HL-60 (cell line): Measurements from ENCODE around the gene CRIM1.

Source experiments
- DNase-seq, 2 experiments: peaks; one replicate each; pipeline ENCODE4 v3.0.0-alpha.2; 2010 to 2020; ENCODE audit warnings: low read depth in 1 of 2, low spot score in 1 of 2
- H3K27ac ChIP-seq: fragments of 250-450 bp; sonication (Bioruptor Pico); replicated peaks from 2 replicates; pipeline ENCODE4 v1.5.1; 2020; ENCODE audit warnings: mild to moderate bottlenecking, moderate library complexity
- H3K27me3 ChIP-seq: fragments of 250-450 bp; sonication (Bioruptor Pico); 2 replicates; pipeline ENCODE4 v1.5.1; 2021; ENCODE audit warnings: mild to moderate bottlenecking, moderate library complexity; ENCODE audit not compliant: insufficient read depth, poor library complexity, severe bottlenecking
- H3K4me3 ChIP-seq: replicated peaks from 2 replicates; pipeline ENCODE4 v1.5.1; 2011; ENCODE audit warnings: mild to moderate bottlenecking, control low read depth, low read length; ENCODE audit not compliant: insufficient read depth
- GABPA ChIP-seq: IDR thresholded peaks from 2 replicates; pipeline ENCODE4 v1.6.1; 2012; ENCODE audit warnings: low read depth
- POLR2AphosphoS5 ChIP-seq: IDR thresholded peaks from 2 replicates; pipeline ENCODE4 v1.6.1; 2012; ENCODE audit warnings: low read depth
- SPI1 ChIP-seq: IDR thresholded peaks from 2 replicates; pipeline ENCODE4 v1.6.1; 2012; ENCODE audit warnings: low read depth, mild to moderate bottlenecking, borderline replicate concordance
- TF ChIP-seq, protein P1 (sequence below): IDR thresholded peaks from 2 replicates; pipeline ENCODE4 v1.6.1; 2012; ENCODE audit warnings: low read depth; ENCODE audit not compliant: insufficient replicate concordance
- TF ChIP-seq, protein P2 (sequence below): IDR thresholded peaks from one replicate; pipeline ENCODE4 v1.5.1; 2011; ENCODE audit warnings: low read length, control low read depth, inconsistent platforms; ENCODE audit not compliant: insufficient read depth

The CRIM1 gene

DNA sequence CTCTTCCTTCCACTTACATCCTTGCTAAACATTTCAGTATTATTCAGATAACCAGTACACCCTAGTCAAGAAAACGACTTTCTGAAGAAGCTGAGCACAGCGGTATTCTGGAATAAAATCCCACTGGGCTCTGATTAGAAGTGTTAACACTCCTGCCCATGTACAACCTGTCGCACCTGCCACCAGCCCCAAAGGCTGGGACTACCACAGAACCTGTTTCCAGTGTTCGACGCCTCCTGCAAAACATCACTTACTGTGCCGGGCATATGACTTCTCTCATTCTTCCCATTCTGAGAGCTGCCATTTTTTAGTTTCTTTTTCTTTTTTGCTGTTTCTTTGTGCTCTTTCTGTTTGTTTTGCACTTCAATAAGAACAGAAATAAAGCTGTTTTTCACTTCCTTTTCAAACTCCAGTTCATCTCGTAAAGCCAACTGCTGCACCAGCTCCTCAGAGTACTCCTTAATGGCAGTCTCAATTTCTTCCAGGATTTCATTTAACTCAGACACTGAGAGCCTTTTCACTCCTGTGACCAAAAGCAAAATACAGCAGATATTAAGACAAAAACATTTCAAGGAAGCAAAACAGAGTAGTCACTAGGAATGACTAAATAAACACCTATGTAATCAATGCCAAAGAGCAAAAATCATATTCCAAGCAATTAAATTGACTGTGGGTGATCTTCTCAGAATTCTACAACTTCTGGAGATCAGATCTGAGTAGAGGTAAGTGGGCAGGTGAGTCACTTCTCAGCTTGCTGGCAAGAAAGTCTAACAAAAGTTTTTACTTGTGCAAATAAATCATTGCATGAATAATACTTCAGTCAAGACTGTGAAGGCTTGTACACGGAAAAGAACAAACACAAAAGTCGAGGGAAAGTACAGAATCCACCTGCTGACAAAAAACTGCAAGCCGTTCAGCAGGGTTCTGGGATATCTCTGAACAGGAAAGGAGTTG is 223.0 kb downstream of the CRIM1 start:
- H3K27me3 ChIP-seq: no peaks in the 10 kb centered on the region
- no peak for DNase-seq
- H3K4me3 ChIP-seq: no peak overlapping the region
- TF ChIP-seq, protein P1, sequence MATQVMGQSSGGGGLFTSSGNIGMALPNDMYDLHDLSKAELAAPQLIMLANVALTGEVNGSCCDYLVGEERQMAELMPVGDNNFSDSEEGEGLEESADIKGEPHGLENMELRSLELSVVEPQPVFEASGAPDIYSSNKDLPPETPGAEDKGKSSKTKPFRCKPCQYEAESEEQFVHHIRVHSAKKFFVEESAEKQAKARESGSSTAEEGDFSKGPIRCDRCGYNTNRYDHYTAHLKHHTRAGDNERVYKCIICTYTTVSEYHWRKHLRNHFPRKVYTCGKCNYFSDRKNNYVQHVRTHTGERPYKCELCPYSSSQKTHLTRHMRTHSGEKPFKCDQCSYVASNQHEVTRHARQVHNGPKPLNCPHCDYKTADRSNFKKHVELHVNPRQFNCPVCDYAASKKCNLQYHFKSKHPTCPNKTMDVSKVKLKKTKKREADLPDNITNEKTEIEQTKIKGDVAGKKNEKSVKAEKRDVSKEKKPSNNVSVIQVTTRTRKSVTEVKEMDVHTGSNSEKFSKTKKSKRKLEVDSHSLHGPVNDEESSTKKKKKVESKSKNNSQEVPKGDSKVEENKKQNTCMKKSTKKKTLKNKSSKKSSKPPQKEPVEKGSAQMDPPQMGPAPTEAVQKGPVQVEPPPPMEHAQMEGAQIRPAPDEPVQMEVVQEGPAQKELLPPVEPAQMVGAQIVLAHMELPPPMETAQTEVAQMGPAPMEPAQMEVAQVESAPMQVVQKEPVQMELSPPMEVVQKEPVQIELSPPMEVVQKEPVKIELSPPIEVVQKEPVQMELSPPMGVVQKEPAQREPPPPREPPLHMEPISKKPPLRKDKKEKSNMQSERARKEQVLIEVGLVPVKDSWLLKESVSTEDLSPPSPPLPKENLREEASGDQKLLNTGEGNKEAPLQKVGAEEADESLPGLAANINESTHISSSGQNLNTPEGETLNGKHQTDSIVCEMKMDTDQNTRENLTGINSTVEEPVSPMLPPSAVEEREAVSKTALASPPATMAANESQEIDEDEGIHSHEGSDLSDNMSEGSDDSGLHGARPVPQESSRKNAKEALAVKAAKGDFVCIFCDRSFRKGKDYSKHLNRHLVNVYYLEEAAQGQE: no peak
- TF ChIP-seq, protein P2, sequence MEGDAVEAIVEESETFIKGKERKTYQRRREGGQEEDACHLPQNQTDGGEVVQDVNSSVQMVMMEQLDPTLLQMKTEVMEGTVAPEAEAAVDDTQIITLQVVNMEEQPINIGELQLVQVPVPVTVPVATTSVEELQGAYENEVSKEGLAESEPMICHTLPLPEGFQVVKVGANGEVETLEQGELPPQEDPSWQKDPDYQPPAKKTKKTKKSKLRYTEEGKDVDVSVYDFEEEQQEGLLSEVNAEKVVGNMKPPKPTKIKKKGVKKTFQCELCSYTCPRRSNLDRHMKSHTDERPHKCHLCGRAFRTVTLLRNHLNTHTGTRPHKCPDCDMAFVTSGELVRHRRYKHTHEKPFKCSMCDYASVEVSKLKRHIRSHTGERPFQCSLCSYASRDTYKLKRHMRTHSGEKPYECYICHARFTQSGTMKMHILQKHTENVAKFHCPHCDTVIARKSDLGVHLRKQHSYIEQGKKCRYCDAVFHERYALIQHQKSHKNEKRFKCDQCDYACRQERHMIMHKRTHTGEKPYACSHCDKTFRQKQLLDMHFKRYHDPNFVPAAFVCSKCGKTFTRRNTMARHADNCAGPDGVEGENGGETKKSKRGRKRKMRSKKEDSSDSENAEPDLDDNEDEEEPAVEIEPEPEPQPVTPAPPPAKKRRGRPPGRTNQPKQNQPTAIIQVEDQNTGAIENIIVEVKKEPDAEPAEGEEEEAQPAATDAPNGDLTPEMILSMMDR: no peak
- no peak for TF ChIP-seq SPI1
- TF ChIP-seq POLR2AphosphoS5: no peak
- TF ChIP-seq GABPA: no peak
- H3K27ac ChIP-seq: no peak overlapping the region

DNA sequence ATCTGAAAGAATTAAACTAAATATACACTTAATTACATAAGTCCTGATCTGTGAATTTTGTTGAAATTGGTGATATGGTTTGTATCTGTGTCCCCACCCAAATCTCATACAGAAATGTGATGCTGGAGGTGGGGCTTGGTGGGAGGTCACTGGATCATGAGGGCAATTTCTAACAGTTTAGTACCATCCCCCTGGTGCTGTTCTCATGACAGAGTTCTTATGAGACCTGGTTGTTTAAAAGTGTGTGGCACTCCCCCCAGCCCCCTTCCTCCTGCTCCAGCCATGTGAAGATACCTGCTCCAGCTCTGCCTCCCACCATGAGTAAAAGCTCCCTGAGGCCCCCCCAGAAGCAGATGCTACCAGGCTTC is 223.7 kb downstream of the CRIM1 start:
- no peak overlapping the region for H3K4me3 ChIP-seq
- TF ChIP-seq SPI1 (no peak), GABPA (no peak), POLR2AphosphoS5 (no peak)
- TF ChIP-seq, protein P1: no peak
- TF ChIP-seq, protein P2: no peak
- no peak for DNase-seq
- no peaks in the 10 kb centered on the region for H3K27me3 ChIP-seq
- H3K27ac ChIP-seq: no peak overlapping the region

DNA sequence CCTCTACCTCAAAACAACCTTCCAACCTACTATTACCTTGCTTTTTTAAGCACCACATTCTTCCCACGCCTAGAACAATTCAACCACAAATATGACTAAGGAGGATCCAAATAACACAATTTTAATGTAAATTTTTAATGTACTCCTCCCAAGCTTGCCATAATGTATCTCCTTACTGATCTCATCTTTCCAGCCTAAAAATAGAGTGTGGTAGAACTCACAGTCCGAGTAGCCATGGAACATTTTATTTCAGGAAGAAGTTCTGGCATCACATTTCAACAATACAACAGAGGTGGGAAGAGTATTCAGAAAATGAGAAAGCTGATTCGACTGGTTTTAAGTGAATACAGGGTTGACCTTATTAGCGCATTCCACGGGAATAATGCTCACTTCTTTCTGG is 227.0 kb downstream of the CRIM1 start:
- no peak for DNase-seq
- TF ChIP-seq SPI1 (no peak), POLR2AphosphoS5 (no peak), GABPA (no peak)
- TF ChIP-seq, protein P2: no peak
- TF ChIP-seq, protein P1: no peak
- Histone ChIP-seq H3K27ac (no peak overlapping the region), H3K27me3 (no peaks in the 10 kb centered on the region), H3K4me3 (no peak overlapping the region)
